Upper lobe of left lung (tissue), 6 donors: ENCODE results near the gene FRAS1. TPM values are rescaled to one million over a fixed set of nuclear protein-coding genes. Genes with fewer than 3 reads are reported as not detected.

Experiments used
- ATAC-seq, 2 donors: fragments of 200-7000 bp; cut with Tn5 transposase; one replicate each; pipeline ENCODE4 v1.9.1; 2022; ENCODE audit warnings: mild to moderate bottlenecking in 2 of 2, moderate library complexity in 2 of 2; ENCODE audit not compliant: low FRiP score in 2 of 2
- DNase-seq, 2 donors: peaks; one replicate each; pipeline ENCODE4 v3.0.0-alpha.2; 2019 to 2020
- H3K27ac ChIP-seq, 4 donors: fragments of 200-600 bp; sonication (generic); one replicate each; pipeline ENCODE4 v1.5.1; 2016 to 2019
- H3K27me3 ChIP-seq, 4 donors: fragments of 200-600 bp; sonication (generic); one replicate each; pipeline ENCODE4 v1.5.1; 2017 to 2019
- H3K36me3 ChIP-seq, 4 donors: fragments of 200-600 bp; sonication (generic); one replicate each; pipeline ENCODE4 v1.5.1; 2016 to 2019
- H3K4me1 ChIP-seq, 4 donors: fragments of 200-600 bp; sonication (generic); one replicate each; pipeline ENCODE4 v1.5.1; 2018 to 2019
- H3K4me3 ChIP-seq, 4 donors: fragments of 200-600 bp; sonication (generic); one replicate each; pipeline ENCODE4 v1.5.1; 2017 to 2019; ENCODE audit warnings: mild to moderate bottlenecking in 2 of 4, moderate library complexity in 1 of 4
- H3K9me3 ChIP-seq, 4 donors: fragments of 200-600 bp; sonication (generic); one replicate each; pipeline ENCODE4 v1.5.1; 2018 to 2019
- EP300 ChIP-seq, 4 donors: sonication (generic); formaldehyde crosslinking; IDR thresholded peaks; one replicate each; pipeline ENCODE4 v1.5.1; 2017; ENCODE audit warnings: antibody characterized with exemption in 4 of 4, control low read depth in 2 of 4
- POLR2A ChIP-seq, 4 donors: fragments of 450-650 bp; IDR thresholded peaks; one replicate each; pipeline ENCODE4 v1.5.1; 2016 to 2017; ENCODE audit warnings: antibody characterized with exemption in 4 of 4, mild to moderate bottlenecking in 2 of 4
- POLR2AphosphoS5 ChIP-seq, 2 donors: sonication (generic); formaldehyde crosslinking; IDR thresholded peaks; one replicate each; pipeline ENCODE4 v1.5.1; 2017; ENCODE audit warnings: antibody characterized with exemption in 2 of 2
- WGBS, 2 donors: methylation state at CpG; one replicate each; pipeline ENCODE4 v1.1.5; 2017 to 2018; 5-methylcytosine and 5-hydroxymethylcytosine counted together
- total RNA-seq, 6 donors: library from RNA; depleted of rRNA in 4 of 6; stranded (reverse); fragments of >200 nt in 4 of 6; gene quantifications; one replicate each; pipeline versions ENCODE4 v1.1.0 to v1.2.1, GENCODE V29; 2016 to 2021
- TF ChIP-seq, protein P1 (sequence below), 6 experiments: fragments of 450-650 bp in 4 of 6; fragments of 200-600 bp in 2 of 6; sonication (generic) in 2 of 6; IDR thresholded peaks; one replicate each; pipeline ENCODE4 v1.5.1; 2016 to 2019; ENCODE audit warnings: antibody characterized with exemption in 6 of 6
- donor health status: DM: no; HTN: no; CAD: no; lungs with moderate emphysema.
- donor health status: DM: no; HTN: yes; CAD: no; lungs with severe emphysema.

The FRAS1 gene
- total RNA-seq, 6 donors from 2014 or later, result 3.9 to 11.2 (median 6.7) TPM

- no peaks in the 10 kb centered on the region for H3K9me3 ChIP-seq
- no peak overlapping the region for H3K27ac ChIP-seq
- WGBS, 2 donors, result 52 to 55% methylated on average over 6 of the region's 6 CpGs
- ATAC-seq (no peak), DNase-seq (no peak)
- H3K27me3 ChIP-seq, result no peaks in the 10 kb centered on the region
- peaks cover 0 to 12% (median 4%) of the 10 kb centered on the region in 4 donors for H3K4me1 ChIP-seq
- no peaks in the 10 kb centered on the region for H3K36me3 ChIP-seq
- no peak for TF ChIP-seq POLR2AphosphoS5 (IDR thresholded peaks at IDR 0.05)
- no peak overlapping the region for H3K4me3 ChIP-seq
Measured at GRCh38 chr4:78414116-78414515, 357.0 kb downstream of the FRAS1 start.

- no peak for TF ChIP-seq POLR2AphosphoS5 (IDR thresholded peaks at IDR 0.05)
- TF ChIP-seq POLR2A (IDR thresholded peaks at IDR 0.05), result no peak
- TF ChIP-seq, protein P1, sequence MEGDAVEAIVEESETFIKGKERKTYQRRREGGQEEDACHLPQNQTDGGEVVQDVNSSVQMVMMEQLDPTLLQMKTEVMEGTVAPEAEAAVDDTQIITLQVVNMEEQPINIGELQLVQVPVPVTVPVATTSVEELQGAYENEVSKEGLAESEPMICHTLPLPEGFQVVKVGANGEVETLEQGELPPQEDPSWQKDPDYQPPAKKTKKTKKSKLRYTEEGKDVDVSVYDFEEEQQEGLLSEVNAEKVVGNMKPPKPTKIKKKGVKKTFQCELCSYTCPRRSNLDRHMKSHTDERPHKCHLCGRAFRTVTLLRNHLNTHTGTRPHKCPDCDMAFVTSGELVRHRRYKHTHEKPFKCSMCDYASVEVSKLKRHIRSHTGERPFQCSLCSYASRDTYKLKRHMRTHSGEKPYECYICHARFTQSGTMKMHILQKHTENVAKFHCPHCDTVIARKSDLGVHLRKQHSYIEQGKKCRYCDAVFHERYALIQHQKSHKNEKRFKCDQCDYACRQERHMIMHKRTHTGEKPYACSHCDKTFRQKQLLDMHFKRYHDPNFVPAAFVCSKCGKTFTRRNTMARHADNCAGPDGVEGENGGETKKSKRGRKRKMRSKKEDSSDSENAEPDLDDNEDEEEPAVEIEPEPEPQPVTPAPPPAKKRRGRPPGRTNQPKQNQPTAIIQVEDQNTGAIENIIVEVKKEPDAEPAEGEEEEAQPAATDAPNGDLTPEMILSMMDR (IDR thresholded peaks at IDR 0.05), result no peak
- TF ChIP-seq EP300 (IDR thresholded peaks at IDR 0.05), result no peak
- no peak for ATAC-seq
- peaks cover 0 to 12% (median 4%) of the 10 kb centered on the region in 4 donors for H3K4me1 ChIP-seq
Measured at GRCh38 chr4:78417603-78418002, 360.5 kb downstream of the FRAS1 start.

DNA sequence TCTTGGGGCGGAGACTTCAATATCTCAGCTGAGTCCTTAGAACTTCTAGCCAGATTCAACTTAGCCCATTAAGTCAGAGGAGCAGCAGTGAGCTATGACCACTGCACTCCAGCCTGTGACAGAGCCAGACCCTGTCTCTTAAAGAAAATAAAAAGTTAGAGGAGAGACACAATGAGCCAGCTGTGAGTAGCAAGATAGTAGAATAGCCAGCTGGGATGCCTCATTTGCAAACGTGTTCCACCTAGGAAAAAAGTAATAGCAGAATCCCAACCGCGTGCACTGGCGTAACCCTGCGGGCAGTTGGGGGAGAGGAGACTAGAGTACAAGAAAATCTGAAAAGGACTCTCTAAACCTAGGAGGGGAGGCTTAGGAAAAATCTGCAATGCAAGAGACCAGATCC lies 361.3 kb downstream of the FRAS1 start:
- H3K36me3 ChIP-seq, result no peaks in the 10 kb centered on the region
- TF ChIP-seq, protein P1 (IDR thresholded peaks at IDR 0.05), result no peak
- TF ChIP-seq EP300 (IDR thresholded peaks at IDR 0.05) (no peak), POLR2AphosphoS5 (IDR thresholded peaks at IDR 0.05) (no peak), POLR2A (IDR thresholded peaks at IDR 0.05) (no peak)
- H3K4me1 ChIP-seq, result peaks cover 0 to 9% (median 4%) of the 10 kb centered on the region in 4 donors
- H3K27me3 ChIP-seq, result no peaks in the 10 kb centered on the region
- no peak overlapping the region for H3K4me3 ChIP-seq
- no peak for DNase-seq
- no peaks in the 10 kb centered on the region for H3K9me3 ChIP-seq
- ATAC-seq, result no peak
- 85 to 87% methylated on average over 6 of the region's 6 CpGs for WGBS, 2 donors
- no peak overlapping the region for H3K27ac ChIP-seq

More at GRCh38 chr4:78417603-78418002, 360.5 kb downstream of the FRAS1 start:
- H3K9me3 ChIP-seq, result no peaks in the 10 kb centered on the region
- H3K36me3 ChIP-seq, result no peaks in the 10 kb centered on the region
- no peaks in the 10 kb centered on the region for H3K27me3 ChIP-seq
- no peak overlapping the region for H3K4me3 ChIP-seq
- WGBS, 2 donors, result 86 to 91% methylated on average over 2 of the region's 2 CpGs
- H3K27ac ChIP-seq, result no peak overlapping the region
- no peak for DNase-seq

DNA sequence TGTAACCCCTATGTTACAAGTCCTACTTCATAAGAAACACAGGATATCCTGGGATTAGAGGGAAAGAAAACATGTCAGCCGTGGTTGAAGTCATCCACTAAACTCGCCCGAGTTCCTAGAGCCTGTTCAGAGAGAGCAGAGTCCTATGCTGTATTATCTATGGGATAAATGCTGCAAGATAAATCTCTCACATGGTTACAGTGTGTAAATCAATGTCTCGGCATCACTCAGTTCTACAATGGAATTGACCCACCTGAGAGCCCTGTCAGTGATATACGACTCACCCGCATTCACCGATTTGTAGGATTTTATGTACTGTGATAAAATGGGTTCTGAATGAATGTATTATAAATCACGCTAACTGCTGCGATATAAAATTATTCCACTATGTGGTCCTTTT lies 366.7 kb downstream of the FRAS1 start:
- no peaks in the 10 kb centered on the region for H3K9me3 ChIP-seq
- 83 to 85% methylated on average over 9 of the region's 9 CpGs for whole genome bisulfite sequencing, 2 donors
- TF ChIP-seq EP300 (IDR thresholded peaks at IDR 0.05) (no peak), POLR2A (IDR thresholded peaks at IDR 0.05) (no peak), POLR2AphosphoS5 (IDR thresholded peaks at IDR 0.05) (no peak)
- TF ChIP-seq, protein P1 (IDR thresholded peaks at IDR 0.05), result no peak
- no peak for ATAC-seq
- H3K4me1 ChIP-seq, result no peaks in the 10 kb centered on the region
- no peak overlapping the region for H3K4me3 ChIP-seq
- H3K36me3 ChIP-seq, result no peaks in the 10 kb centered on the region
- no peaks in the 10 kb centered on the region for H3K27me3 ChIP-seq
- H3K27ac ChIP-seq, result no peak overlapping the region
- no peak for DNase-seq

- no peak overlapping the region for H3K4me3 ChIP-seq
Measured at GRCh38 chr4:78424461-78424860, 367.3 kb downstream of the FRAS1 start.

More at GRCh38 chr4:78424461-78424860, 367.3 kb downstream of the FRAS1 start:
- H3K27ac ChIP-seq, result no peak overlapping the region
- H3K4me1 ChIP-seq, result no peaks in the 10 kb centered on the region
- H3K27me3 ChIP-seq, result no peaks in the 10 kb centered on the region
- ATAC-seq (no peak), DNase-seq (no peak)
- TF ChIP-seq POLR2AphosphoS5 (IDR thresholded peaks at IDR 0.05), result no peak
- no peak for TF ChIP-seq EP300 (IDR thresholded peaks at IDR 0.05)
- TF ChIP-seq POLR2A (IDR thresholded peaks at IDR 0.05), result no peak
- TF ChIP-seq, protein P1 (IDR thresholded peaks at IDR 0.05), result no peak
- no peaks in the 10 kb centered on the region for H3K9me3 ChIP-seq
- no peaks in the 10 kb centered on the region for H3K36me3 ChIP-seq
